Measurements from ENCODE around the gene AOAH.
A peak's percentile ranks its signal among the peaks of the same experiment; 100 is the strongest.
"Not testable (repeated sequence)": the region's sequence is repeated elsewhere in the genome, so short reads cannot be mapped to it uniquely, and the experiment has no call there.

Gene AOAH

DNA sequence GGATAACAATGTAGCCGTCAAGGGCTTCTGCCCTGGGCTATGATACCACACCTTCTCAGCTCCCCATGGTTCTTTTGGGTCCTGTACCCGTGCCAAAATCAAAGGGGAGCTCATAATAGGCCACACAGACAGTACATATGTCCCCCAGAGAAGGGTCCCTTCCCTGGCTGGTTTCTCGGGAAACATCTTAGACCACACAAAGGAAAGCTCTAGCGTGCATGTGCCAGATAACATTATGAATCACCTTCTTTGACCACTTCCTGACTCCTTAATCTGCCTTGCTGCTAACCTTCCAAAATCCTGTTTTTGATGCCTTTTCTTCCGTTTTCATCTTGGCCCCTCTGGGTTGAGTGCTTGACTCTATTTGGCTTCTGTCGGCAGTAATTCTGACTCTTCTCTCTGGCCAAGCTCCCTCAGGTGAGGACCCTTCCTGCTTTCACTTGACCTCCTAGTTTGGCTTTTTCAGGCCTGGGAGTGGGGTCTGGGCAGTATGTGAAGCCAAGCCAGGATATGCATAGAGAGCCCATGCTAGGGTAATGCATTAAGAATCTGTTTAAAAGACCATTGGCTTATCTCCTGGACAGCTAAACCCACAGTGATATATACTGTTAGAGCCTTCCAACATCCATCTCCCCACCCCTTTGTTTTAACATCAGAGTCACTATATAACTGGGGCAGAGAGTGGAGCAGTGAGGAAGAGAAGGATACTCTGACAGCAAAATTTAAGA, 249.8 kb downstream of the AOAH start:
- no peak overlapping the region for H3K4me3 ChIP-seq (replicated peaks in 1 of 2; ENCODE audit: low read depth in 2 of 2, low read length in 2 of 2)
- TF ChIP-seq, protein P1, sequence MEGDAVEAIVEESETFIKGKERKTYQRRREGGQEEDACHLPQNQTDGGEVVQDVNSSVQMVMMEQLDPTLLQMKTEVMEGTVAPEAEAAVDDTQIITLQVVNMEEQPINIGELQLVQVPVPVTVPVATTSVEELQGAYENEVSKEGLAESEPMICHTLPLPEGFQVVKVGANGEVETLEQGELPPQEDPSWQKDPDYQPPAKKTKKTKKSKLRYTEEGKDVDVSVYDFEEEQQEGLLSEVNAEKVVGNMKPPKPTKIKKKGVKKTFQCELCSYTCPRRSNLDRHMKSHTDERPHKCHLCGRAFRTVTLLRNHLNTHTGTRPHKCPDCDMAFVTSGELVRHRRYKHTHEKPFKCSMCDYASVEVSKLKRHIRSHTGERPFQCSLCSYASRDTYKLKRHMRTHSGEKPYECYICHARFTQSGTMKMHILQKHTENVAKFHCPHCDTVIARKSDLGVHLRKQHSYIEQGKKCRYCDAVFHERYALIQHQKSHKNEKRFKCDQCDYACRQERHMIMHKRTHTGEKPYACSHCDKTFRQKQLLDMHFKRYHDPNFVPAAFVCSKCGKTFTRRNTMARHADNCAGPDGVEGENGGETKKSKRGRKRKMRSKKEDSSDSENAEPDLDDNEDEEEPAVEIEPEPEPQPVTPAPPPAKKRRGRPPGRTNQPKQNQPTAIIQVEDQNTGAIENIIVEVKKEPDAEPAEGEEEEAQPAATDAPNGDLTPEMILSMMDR (IDR thresholded peaks at IDR 0.05; ENCODE audit: low read depth, low read length) = no peak
- DNase-seq (ENCODE audit: low read depth in 2 of 2) = peak; percentile 31 to 54

DNA sequence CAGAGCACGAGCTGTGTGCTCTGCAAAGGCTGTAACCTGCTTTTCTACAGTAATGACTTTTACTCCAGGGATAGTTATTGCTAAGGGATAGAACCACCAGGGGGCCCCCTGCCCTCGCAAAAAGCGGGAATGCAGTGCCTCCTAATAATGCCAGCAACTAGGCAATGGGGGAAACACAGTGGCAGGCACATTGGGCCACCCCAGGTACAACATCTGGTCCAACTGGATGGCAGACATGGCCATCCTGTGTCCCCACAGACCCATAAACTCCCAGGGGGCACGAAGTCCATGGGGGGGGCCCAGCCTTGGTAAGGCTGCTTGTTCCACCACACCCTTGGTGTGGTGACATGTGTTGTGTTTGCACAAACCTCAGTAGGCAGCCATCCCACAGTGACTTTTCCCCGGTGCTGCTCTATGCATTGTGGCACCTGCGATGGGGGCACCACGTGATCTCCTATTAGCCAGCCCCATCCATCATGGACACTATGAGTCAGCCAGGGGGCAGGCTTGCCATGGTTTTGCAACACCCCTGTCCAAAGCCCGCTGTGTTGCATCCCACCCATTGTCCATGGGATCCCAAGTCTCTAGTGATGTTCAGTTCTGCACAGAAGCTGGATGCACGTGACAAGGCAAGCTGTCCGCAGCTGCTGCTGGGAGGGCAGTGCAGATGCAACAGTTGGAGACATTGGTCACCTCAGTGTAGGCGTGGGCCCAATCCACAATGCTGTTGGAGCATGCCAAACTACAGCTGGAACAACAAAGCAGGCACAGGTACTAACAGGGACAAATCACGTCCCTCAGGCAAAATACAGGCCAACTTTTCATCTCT, 250.6 kb downstream of the AOAH start:
- TF ChIP-seq, protein P1 (IDR thresholded peaks at IDR 0.05; ENCODE audit: low read depth, low read length) = peak; percentile 57
- DNase-seq (ENCODE audit: low read depth in 2 of 2) = peak; percentile 24 to 59
- H3K4me3 ChIP-seq (replicated peaks in 1 of 2; ENCODE audit: low read depth in 2 of 2, low read length in 2 of 2) = no peak overlapping the region

- no peak for DNase-seq (ENCODE audit: low read depth in 2 of 2)
- TF ChIP-seq, protein P1 (IDR thresholded peaks at IDR 0.05; ENCODE audit: low read depth, low read length) = no peak
- H3K4me3 ChIP-seq (replicated peaks in 1 of 2; ENCODE audit: low read depth in 2 of 2, low read length in 2 of 2) = no peak overlapping the region
Observed at GRCh38 chr7:36472141-36472729, 252.1 kb downstream of the AOAH start.

GRCh38 chr7:36469236-36469635, 255.1 kb downstream of the AOAH start:
- TF ChIP-seq, protein P1 (IDR thresholded peaks at IDR 0.05; ENCODE audit: low read depth, low read length) = no peak
- H3K4me3 ChIP-seq (replicated peaks in 1 of 2; ENCODE audit: low read depth in 2 of 2, low read length in 2 of 2) = no peak overlapping the region
- no peak for DNase-seq (ENCODE audit: low read depth in 2 of 2)

DNA sequence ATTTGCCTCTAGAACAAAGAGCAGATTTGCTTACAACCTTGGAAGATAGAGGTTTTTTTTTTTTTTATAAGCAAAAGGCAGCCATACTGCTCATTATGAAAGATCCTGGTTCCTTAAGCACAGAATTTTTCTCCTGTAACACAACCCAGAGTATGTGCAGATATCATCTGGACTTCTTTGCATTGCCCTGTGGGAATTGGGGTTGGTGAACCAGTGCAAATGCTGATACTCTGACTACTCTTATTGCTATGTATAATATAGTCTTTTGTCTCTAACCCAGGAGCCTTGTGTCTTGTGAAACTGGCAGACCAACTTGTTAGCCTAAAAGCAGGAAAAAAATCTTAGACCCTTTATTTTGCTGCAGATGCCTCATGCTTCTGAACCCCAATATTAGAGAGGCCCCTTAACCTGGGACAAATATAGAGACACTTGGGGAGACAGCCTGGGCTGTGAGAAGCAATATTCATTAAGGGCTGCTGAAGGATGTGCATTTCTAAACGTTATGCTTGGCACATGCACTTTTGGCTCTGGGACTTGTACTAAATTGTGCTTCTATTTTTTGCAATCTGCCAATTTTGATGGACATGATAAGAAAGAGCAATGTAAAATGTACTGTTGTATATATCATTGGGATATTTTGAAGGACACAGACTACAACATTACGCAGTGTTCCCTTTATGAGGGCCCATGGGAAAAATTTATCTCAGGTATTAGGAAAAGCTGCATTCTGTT, 255.8 kb downstream of the AOAH start:
- TF ChIP-seq, protein P1 (IDR thresholded peaks at IDR 0.05; ENCODE audit: low read depth, low read length) = no peak
- peak; percentile 49 to 73 for DNase-seq (ENCODE audit: low read depth in 2 of 2)

GRCh38 chr7:36466001-36466400, 258.3 kb downstream of the AOAH start:
- H3K4me3 ChIP-seq (replicated peaks in 1 of 2; ENCODE audit: low read depth in 2 of 2, low read length in 2 of 2) = not testable (repeated sequence)

More for the DNA sequence above, 255.8 kb downstream of the AOAH start:
- no peak overlapping the region for H3K4me3 ChIP-seq (replicated peaks in 1 of 2; ENCODE audit: low read depth in 2 of 2, low read length in 2 of 2)

More at GRCh38 chr7:36466001-36466400, 258.3 kb downstream of the AOAH start:
- DNase-seq (ENCODE audit: low read depth in 2 of 2) = not testable (repeated sequence)

Measured in cardiac fibroblast (primary cell).